GM19239 (cell line): Measurements from ENCODE around the gene ZNF598.
"Not testable (repeated sequence)": the region's sequence is repeated elsewhere in the genome, so short reads cannot be mapped to it uniquely, and the experiment has no call there.

Experiments
- DNase-seq: peaks from one replicate; pipeline ENCODE4 v3.0.0; 2011; ENCODE audit warnings: low spot score; ENCODE audit not compliant: insufficient read length
- FAIRE-seq: peaks from 2 replicates; lab custom pipeline; 2011; peaks lifted over from hg19 to GRCh38; lab: Jason Lieb, UNC

The ZNF598 gene

GRCh38 chr16:2040787-2041522 lies 31.3 kb upstream of the ZNF598 start:
- DNase-seq = no peak
- FAIRE-seq = no peak

- FAIRE-seq (no peak), DNase-seq (no peak)
Observed at GRCh38 chr16:2040041-2040786, 30.6 kb upstream of the ZNF598 start.

- FAIRE-seq (no peak), DNase-seq (no peak)
Observed at GRCh38 chr16:2039274-2040031, 29.8 kb upstream of the ZNF598 start.

GRCh38 chr16:2038382-2039231 lies 29.0 kb upstream of the ZNF598 start:
- no peak for FAIRE-seq

GRCh38 chr16:2037647-2038381 lies 28.2 kb upstream of the ZNF598 start:
- DNase-seq (no peak), FAIRE-seq (no peak)

More at GRCh38 chr16:2038382-2039231, 29.0 kb upstream of the ZNF598 start:
- no peak for DNase-seq

- FAIRE-seq (no peak), DNase-seq (no peak)
Observed at GRCh38 chr16:2037115-2037514, 27.5 kb upstream of the ZNF598 start.

- DNase-seq = no peak
- FAIRE-seq = no peak
Observed at GRCh38 chr16:2036200-2036966, 26.8 kb upstream of the ZNF598 start.

- FAIRE-seq (no peak), DNase-seq (no peak)
Observed at GRCh38 chr16:2035431-2036199, 26.0 kb upstream of the ZNF598 start.

- DNase-seq (no peak), FAIRE-seq (no peak)
Observed at GRCh38 chr16:2034696-2035430, 25.2 kb upstream of the ZNF598 start.

- not testable (repeated sequence) for FAIRE-seq, DNase-seq
Observed at GRCh38 chr16:2033909-2034695, 24.5 kb upstream of the ZNF598 start.

GRCh38 chr16:2033057-2033908 lies 23.7 kb upstream of the ZNF598 start:
- DNase-seq = no peak
- no peak for FAIRE-seq

- no peak for DNase-seq
- FAIRE-seq = no peak
Observed at GRCh38 chr16:2032285-2033056, 22.9 kb upstream of the ZNF598 start.

- no peak for DNase-seq
- no peak for FAIRE-seq
Observed at GRCh38 chr16:2031081-2031577, 21.5 kb upstream of the ZNF598 start.

GRCh38 chr16:2030036-2030435 lies 20.4 kb upstream of the ZNF598 start:
- DNase-seq (no peak), FAIRE-seq (no peak)

GRCh38 chr16:2029350-2029749 lies 19.7 kb upstream of the ZNF598 start:
- DNase-seq (no peak), FAIRE-seq (no peak)
